ENCODE results near the gene OSGIN1. TPM values are rescaled to one million over a fixed set of nuclear protein-coding genes. Genes with fewer than 3 reads are reported as not detected.

The OSGIN1 gene
- total and polyA plus RNA-seq, 12 donors: 3.2 to 14.5 (median 5.5) TPM

- Histone ChIP-seq H3K27me3 (peaks cover 0 to 31% (median 8%) of the 10 kb centered on the region in 7 donors), H3K4me3 (no peak overlapping the region), H3K27ac (no peak overlapping the region), H3K9me3 (no peaks in the 10 kb centered on the region), H3K36me3 (no peaks in the 10 kb centered on the region), H3K4me1 (no peaks in the 10 kb centered on the region)
- WGBS, 2 donors: 85 to 90% methylated on average over 7 of the region's 7 CpGs
- DNase-seq (no peak), ATAC-seq (no peak)
- TF ChIP-seq CTCF (IDR thresholded peaks at IDR 0.05): no peak
- intact Hi-C loops (cut with DNase I): no loop called here
These were observed 48.7 kb downstream of the OSGIN1 start for GRCh38 chr16:84001726-84002125.

- H3K4me3 ChIP-seq: no peak overlapping the region
- no peaks in the 10 kb centered on the region for H3K9me3 ChIP-seq
- 79 to 87% methylated on average over 12 of the region's 12 CpGs for WGBS, 2 donors
- H3K27me3 ChIP-seq: peaks cover 0 to 26% (median 8%) of the 10 kb centered on the region in 7 donors
- ATAC-seq: no peak
- H3K4me1 ChIP-seq: no peaks in the 10 kb centered on the region
- H3K36me3 ChIP-seq: no peaks in the 10 kb centered on the region
- intact Hi-C loops (cut with DNase I): no loop called here
- no peak overlapping the region for H3K27ac ChIP-seq
- DNase-seq: no peak
- TF ChIP-seq CTCF (IDR thresholded peaks at IDR 0.05): no peak
These were observed 50.0 kb downstream of the OSGIN1 start for GRCh38 chr16:84003038-84003437.

GRCh38 chr16:84004442-84004841, 51.4 kb downstream of the OSGIN1 start:
- Histone ChIP-seq H3K4me1 (no peaks in the 10 kb centered on the region), H3K9me3 (no peaks in the 10 kb centered on the region), H3K27me3 (peaks cover 0 to 12% (median 5%) of the 10 kb centered on the region in 7 donors), H3K4me3 (no peak overlapping the region), H3K36me3 (no peaks in the 10 kb centered on the region), H3K27ac (no peak overlapping the region)
- no peak for DNase-seq
- TF ChIP-seq CTCF (IDR thresholded peaks at IDR 0.05): no peak
- 76 to 86% methylated on average over 7 of the region's 7 CpGs for WGBS, 2 donors
- intact Hi-C loops (cut with DNase I): no loop called here
- ATAC-seq: no peak

GRCh38 chr16:84005391-84005790, 52.4 kb downstream of the OSGIN1 start:
- Histone ChIP-seq H3K27me3 (peaks cover 0 to 10% (median 0%) of the 10 kb centered on the region in 7 donors), H3K4me1 (no peaks in the 10 kb centered on the region), H3K36me3 (no peaks in the 10 kb centered on the region), H3K27ac (no peak overlapping the region), H3K9me3 (no peaks in the 10 kb centered on the region), H3K4me3 (no peak overlapping the region)
- WGBS, 2 donors: 76 to 81% methylated on average over 5 of the region's 5 CpGs
- ATAC-seq: no peak
- intact Hi-C loops (cut with DNase I): no loop called here
- TF ChIP-seq CTCF (IDR thresholded peaks at IDR 0.05): no peak
- DNase-seq: no peak

Measured in heart right ventricle (tissue), 16 donors.